HG03457 (cell line): ENCODE results near the gene LRRN1.
"Not testable (repeated sequence)": the region's sequence is repeated elsewhere in the genome, so short reads cannot be mapped to it uniquely, and the experiment has no call there.

ENCODE experiments used
- ATAC-seq: cut with Tn5 transposase; IDR thresholded peaks from one replicate; pipeline ENCODE4 v1.9.1; 2021; ENCODE audit warnings: moderate number of reproducible peaks; ENCODE audit not compliant: unreplicated experiment

Gene LRRN1

DNA sequence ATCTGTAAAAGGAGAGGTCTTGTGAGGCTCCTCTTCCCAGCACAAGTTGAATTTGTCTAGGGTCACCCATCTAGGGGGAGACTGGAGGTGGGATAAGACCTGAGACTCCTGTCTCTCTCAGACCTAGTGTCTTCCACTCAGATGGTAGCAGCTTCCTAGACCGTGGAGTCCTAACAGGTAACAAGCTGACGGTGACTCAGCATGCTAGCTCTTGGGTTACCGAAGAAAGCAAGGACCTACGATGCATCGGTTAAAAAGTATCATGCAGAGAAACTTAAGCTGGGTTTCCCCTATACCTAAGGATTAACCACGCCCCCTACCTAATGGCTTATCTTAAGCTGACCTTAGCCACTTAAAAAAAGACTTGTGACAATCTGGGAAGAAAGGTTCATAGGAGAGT is 7.6 kb downstream of the LRRN1 start:
- no peak for ATAC-seq

- no peak for ATAC-seq
Observed at GRCh38 chr3:3813013-3813412, 13.8 kb downstream of the LRRN1 start.

GRCh38 chr3:3815206-3815605 is 16.0 kb downstream of the LRRN1 start:
- no peak for ATAC-seq

DNA sequence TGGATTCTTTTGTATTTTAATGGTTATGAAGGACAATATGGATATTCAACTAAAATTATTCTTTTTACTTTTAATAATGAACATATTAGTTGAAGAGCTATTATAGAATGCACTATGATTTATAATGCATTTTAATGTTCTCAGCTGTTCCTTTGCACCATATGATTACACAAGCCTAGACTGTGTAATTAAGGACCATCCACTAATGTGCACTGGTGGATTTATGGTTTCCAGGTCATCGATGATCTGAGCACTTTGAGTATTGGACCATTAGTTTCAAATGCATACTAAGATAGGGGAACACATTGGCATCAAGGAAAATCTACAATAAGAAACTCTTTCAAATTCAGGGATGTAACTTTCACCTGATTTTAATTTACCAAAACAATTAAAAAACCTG is 16.8 kb downstream of the LRRN1 start:
- ATAC-seq, result no peak

DNA sequence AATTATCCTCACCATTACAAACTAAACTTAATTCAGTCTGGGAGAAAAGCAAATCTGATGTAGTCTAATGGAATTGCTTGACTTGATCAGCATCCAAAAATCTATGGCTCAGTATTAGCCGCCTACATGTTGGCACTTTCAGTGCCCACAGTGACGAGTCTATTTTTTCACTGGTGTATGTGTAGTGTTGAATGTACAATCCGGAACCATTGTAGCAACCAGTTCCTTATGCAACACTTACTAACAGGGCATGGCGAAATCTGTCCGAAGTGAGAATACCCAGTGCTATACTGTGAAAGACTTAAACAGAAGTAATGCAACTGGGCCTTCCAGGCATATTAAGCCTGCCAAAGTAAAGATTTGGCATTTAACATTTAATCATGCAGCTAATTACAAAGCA is 18.6 kb downstream of the LRRN1 start:
- no peak for ATAC-seq

GRCh38 chr3:3821777-3822176 is 22.5 kb downstream of the LRRN1 start:
- ATAC-seq, result no peak

GRCh38 chr3:3825035-3825434 is 25.8 kb downstream of the LRRN1 start:
- ATAC-seq, result no peak

DNA sequence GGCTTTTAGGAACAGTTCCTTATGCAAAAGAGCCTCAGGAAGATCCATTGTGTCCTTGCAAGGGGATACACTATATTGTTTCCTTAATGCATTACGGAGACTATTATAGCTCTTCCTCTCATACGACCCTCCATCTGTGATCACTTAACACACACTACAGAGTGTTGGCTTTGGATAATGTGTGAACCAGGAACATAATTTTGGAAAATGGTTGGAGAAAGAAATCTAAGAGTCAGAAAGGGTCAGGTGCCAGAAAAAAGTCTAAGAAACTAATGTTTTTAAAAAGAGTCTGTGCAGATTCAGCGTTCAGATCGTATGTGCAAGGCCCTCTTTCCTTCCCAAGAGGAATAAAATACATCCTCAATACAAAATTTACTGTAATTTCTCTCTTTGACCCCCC is 27.3 kb downstream of the LRRN1 start:
- no peak for ATAC-seq

- ATAC-seq, result no peak
Observed at GRCh38 chr3:3827111-3827510, 27.9 kb downstream of the LRRN1 start.

GRCh38 chr3:3828417-3828816 is 29.2 kb downstream of the LRRN1 start:
- not testable (repeated sequence) for ATAC-seq

GRCh38 chr3:3836845-3837244 is 37.6 kb downstream of the LRRN1 start:
- ATAC-seq, result no peak

- no peak for ATAC-seq
Observed at GRCh38 chr3:3842356-3842755, 43.1 kb downstream of the LRRN1 start.

GRCh38 chr3:3847994-3848922 is 49.0 kb downstream of the LRRN1 start:
- no peak for ATAC-seq

DNA sequence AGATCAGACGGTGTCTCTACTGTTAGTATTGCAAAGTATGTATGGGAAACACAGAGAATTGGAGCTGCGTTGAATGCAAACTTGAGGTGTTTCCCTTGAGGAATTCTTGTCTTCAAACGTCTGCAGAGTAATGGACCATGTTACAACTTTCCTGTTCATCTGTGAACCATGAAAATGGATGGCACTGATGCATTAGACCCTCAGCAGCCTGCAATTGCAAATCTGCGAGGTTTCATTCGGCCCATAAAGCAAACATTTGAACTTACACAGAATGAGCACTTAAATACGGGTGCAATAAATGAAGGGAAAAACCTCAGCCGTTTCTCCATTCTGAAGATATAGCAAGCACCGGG is 49.7 kb downstream of the LRRN1 start:
- no peak for ATAC-seq

DNA sequence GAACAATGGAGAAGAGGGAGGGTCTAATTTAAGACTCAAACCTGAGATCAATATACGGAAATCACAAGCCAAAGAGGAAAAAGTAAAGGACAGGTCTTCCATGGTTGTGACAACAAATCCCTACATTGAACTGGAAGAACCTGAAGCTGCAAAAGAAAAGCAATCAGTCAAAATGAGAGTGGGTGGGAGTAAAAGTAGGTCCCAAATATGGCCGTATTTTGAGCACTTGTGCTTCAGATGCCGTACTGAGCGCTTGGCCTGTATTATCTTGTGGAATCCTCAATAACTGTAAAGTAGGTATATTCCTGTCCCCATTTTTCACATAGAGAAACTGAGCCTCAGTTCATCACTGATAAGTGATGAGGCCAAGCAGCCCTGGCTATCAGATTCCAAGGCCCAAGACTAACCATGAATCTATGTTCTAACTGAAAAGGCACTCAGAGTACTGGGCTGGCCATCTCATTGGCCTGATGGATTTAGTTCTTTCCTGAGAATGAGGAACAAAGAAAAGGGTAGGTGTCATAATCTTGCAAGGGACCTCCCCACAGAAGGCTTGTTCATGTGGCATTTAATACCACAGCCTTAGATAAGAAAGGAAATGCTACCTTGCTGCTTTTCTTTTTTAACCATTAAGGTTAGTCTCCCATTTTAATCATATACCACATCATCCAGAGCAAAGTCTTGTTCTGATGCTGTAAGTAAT is 52.5 kb downstream of the LRRN1 start:
- peak; percentile 86 for ATAC-seq

GRCh38 chr3:3853544-3853943 is 54.3 kb downstream of the LRRN1 start:
- no peak for ATAC-seq

DNA sequence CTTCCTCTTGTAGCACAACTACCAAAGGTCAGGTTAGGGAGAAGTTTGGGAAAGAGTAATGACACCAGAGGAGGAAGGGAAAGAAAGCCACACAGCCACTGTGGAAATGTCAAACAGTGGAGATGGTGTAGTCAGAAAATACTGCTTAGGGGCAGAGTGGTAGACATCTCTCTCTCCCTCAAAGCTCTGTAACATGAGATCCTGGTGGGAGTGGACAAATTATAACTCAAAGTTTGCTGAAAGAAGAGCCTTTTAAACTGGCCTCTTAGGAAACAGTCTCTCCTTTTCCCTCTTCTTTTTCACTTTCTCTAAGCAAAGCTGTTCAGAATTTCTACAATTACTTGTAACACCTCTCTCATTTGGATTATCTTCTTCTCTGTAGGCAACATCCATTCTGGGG is 55.8 kb downstream of the LRRN1 start:
- no peak for ATAC-seq

DNA sequence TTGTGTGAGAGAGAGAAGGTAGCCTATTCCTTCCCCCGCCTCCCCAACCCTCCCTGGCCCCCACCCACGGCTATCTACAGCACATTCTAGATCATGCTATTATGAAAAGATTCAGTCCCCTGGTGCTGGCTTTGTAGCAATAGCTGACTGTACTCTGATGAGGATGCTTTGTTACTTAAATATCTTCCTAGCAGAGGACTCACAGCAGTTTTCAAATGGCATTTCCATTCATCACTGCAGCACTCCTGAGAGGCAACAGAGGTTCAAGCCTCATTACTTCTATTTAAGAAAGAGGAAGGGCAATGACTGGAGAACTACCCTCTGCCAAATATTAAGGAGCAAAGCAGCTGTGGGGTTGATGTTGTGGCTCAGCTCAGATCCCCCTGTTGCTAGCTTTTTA is 61.0 kb downstream of the LRRN1 start:
- no peak for ATAC-seq

- no peak for ATAC-seq
Observed at GRCh38 chr3:3862534-3862933, 63.3 kb downstream of the LRRN1 start.

- no peak for ATAC-seq
Observed at GRCh38 chr3:3875491-3875890, 76.3 kb downstream of the LRRN1 start.

DNA sequence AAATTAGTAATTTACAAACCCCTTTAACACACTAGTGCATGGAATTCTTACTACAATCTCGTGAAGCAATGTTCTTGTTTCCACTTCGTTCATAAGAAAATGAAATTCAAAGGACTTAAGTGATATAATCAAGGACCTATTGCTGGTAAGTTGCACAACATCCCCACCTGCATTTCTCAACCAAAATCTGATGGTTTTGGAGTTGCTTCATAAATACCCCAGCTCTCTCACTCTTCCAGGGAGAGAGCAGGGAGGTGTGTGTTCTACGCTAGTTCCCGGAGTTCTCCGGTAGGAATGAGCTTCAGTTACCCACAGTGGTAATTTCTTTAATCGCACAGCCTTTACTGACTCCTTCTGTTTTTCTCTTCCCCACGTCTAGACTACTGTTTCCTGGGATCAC is 81.8 kb downstream of the LRRN1 start:
- ATAC-seq, result no peak

DNA sequence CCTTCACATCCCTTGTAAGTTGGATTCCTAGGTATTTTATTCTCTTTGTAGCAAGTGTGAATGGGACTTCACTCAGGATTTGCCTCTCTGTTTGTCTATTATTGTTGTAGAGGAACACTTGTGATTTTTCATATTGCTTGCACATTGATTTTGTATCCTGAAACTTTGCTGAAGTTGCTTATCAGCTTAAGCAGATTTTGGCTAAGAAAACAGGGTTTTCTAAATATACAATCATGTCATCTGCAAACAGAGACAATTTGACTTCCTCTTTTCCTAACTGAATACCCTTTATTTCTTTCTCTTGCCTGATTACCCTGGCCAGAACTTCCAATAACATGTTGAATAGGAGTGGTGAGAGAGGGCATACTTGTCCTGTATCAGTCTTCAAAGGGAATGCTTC is 88.1 kb downstream of the LRRN1 start:
- not testable (repeated sequence) for ATAC-seq
